Measurements from ENCODE around the gene TACC3.

- TF ChIP-seq GABPB1 (CRISPR knock-in tag; IDR thresholded peaks at IDR 0.05), result no peak
- TF ChIP-seq CTCF (IDR thresholded peaks at IDR 0.05), result no peak
- no peak for TF ChIP-seq NFE2L1 (CRISPR knock-in tag; IDR thresholded peaks at IDR 0.05)
- TF ChIP-seq MAX (CRISPR knock-in tag; IDR thresholded peaks at IDR 0.05), result no peak
- TF ChIP-seq CREB1 (CRISPR knock-in tag; IDR thresholded peaks at IDR 0.05), result no peak
- TF ChIP-seq HMGXB4 (CRISPR knock-in tag; IDR thresholded peaks at IDR 0.05), result no peak
- TF ChIP-seq CBFB (CRISPR knock-in tag; IDR thresholded peaks at IDR 0.05; ENCODE audit: low read depth), result no peak
- no peak for TF ChIP-seq FOXP1 (CRISPR knock-in tag; IDR thresholded peaks at IDR 0.05; ENCODE audit: borderline replicate concordance)
These were observed 31.1 kb downstream of the TACC3 start for GRCh38 chr4:1752284-1753041.

Data from WTC11 (cell line).